GM12878 (cell line): ENCODE measurements around the gene RCCD1.

ENCODE experiments used
- E4F1 ChIP-seq: fragments of 450-650 bp; IDR thresholded peaks from 2 replicates; pipeline ENCODE4 v1.6.1; 2018; ENCODE audit warnings: borderline replicate concordance, mild to moderate bottlenecking; ENCODE audit not compliant: partially characterized antibody
- SP1 ChIP-seq: IDR thresholded peaks from one replicate; pipeline ENCODE4 v1.6.1; 2011; ENCODE audit warnings: low read depth, low read length

GRCh38 chr15:90966262-90966661, 11.6 kb downstream of the RCCD1 start:
- TF ChIP-seq E4F1 (no peak), SP1 (no peak)
